SK-N-SH (cell line): ENCODE results near the gene MAST4.
"Not testable (repeated sequence)": the region's sequence is repeated elsewhere in the genome, so short reads cannot be mapped to it uniquely, and the experiment has no call there.

Source experiments
- EP300 ChIP-seq, 2 experiments: IDR thresholded peaks; 2 replicates each; pipeline versions ENCODE4 v1.4.0 to v1.6.1; 2012; ENCODE audit warnings: borderline replicate concordance in 1 of 2, low read depth in 1 of 2, low read length in 1 of 2
- GATA2 ChIP-seq: sonication (generic); formaldehyde crosslinking; IDR thresholded peaks from 2 replicates; pipeline ENCODE4 v1.5.0; 2020; ENCODE audit warnings: mild to moderate bottlenecking, missing genetic modification reagents
- JUND ChIP-seq: IDR thresholded peaks from 2 replicates; pipeline ENCODE4 v1.4.0; 2012
- RAD21 ChIP-seq: IDR thresholded peaks from 2 replicates; pipeline ENCODE4 v1.6.1; 2012; ENCODE audit warnings: mild to moderate bottlenecking, low read length
- TCF12 ChIP-seq: IDR thresholded peaks from 2 replicates; pipeline ENCODE4 v1.4.0; 2012
- TF ChIP-seq, protein P1 (sequence below): fragments of 200-600 bp; sonication (generic); IDR thresholded peaks from 2 replicates; pipeline ENCODE4 v1.6.1; 2017; ENCODE audit warnings: antibody characterized with exemption, mild to moderate bottlenecking, moderate library complexity
- TF ChIP-seq, protein P2 (sequence below): IDR thresholded peaks from 2 replicates; pipeline ENCODE4 v1.6.1; 2012; ENCODE audit warnings: mild to moderate bottlenecking, low read depth, low read length, moderate library complexity

DNA sequence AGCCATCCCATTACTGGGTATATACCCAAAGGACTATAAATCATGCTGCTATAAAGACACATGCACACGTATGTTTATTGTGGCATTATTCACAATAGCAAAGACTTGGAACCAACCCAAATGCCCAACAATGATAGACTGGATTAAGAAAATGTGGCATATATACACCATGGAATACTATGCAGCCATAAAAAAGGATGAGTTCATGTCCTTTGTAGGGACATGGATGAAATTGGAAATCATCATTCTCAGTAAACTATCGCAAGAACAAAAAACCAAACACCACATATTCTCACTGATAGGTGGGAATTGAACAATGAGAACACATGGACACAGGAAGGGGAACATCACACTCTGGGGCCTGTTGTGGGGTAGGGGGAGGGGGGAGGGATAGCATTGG lies 577.2 kb downstream of the MAST4 start:
- TF ChIP-seq, protein P1, sequence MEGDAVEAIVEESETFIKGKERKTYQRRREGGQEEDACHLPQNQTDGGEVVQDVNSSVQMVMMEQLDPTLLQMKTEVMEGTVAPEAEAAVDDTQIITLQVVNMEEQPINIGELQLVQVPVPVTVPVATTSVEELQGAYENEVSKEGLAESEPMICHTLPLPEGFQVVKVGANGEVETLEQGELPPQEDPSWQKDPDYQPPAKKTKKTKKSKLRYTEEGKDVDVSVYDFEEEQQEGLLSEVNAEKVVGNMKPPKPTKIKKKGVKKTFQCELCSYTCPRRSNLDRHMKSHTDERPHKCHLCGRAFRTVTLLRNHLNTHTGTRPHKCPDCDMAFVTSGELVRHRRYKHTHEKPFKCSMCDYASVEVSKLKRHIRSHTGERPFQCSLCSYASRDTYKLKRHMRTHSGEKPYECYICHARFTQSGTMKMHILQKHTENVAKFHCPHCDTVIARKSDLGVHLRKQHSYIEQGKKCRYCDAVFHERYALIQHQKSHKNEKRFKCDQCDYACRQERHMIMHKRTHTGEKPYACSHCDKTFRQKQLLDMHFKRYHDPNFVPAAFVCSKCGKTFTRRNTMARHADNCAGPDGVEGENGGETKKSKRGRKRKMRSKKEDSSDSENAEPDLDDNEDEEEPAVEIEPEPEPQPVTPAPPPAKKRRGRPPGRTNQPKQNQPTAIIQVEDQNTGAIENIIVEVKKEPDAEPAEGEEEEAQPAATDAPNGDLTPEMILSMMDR = not testable (repeated sequence)
- TF ChIP-seq EP300 (IDR thresholded peaks at IDR 0.05; ENCODE audit: borderline replicate concordance in 1 of 2, low read depth in 1 of 2, low read length in 1 of 2); RAD21; JUND; TCF12; GATA2 (CRISPR knock-in tag): not testable (repeated sequence)
- TF ChIP-seq, protein P2, sequence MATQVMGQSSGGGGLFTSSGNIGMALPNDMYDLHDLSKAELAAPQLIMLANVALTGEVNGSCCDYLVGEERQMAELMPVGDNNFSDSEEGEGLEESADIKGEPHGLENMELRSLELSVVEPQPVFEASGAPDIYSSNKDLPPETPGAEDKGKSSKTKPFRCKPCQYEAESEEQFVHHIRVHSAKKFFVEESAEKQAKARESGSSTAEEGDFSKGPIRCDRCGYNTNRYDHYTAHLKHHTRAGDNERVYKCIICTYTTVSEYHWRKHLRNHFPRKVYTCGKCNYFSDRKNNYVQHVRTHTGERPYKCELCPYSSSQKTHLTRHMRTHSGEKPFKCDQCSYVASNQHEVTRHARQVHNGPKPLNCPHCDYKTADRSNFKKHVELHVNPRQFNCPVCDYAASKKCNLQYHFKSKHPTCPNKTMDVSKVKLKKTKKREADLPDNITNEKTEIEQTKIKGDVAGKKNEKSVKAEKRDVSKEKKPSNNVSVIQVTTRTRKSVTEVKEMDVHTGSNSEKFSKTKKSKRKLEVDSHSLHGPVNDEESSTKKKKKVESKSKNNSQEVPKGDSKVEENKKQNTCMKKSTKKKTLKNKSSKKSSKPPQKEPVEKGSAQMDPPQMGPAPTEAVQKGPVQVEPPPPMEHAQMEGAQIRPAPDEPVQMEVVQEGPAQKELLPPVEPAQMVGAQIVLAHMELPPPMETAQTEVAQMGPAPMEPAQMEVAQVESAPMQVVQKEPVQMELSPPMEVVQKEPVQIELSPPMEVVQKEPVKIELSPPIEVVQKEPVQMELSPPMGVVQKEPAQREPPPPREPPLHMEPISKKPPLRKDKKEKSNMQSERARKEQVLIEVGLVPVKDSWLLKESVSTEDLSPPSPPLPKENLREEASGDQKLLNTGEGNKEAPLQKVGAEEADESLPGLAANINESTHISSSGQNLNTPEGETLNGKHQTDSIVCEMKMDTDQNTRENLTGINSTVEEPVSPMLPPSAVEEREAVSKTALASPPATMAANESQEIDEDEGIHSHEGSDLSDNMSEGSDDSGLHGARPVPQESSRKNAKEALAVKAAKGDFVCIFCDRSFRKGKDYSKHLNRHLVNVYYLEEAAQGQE = not testable (repeated sequence)
